T-helper 2 cell (primary cell): ENCODE measurements around the gene GRIK1.

Experiments used
- DNase-seq, 5 experiments: peaks; one replicate each; pipeline versions ENCODE4 v3.0.0 to v3.0.0-alpha.2; 2012 to 2022

Gene GRIK1

DNA sequence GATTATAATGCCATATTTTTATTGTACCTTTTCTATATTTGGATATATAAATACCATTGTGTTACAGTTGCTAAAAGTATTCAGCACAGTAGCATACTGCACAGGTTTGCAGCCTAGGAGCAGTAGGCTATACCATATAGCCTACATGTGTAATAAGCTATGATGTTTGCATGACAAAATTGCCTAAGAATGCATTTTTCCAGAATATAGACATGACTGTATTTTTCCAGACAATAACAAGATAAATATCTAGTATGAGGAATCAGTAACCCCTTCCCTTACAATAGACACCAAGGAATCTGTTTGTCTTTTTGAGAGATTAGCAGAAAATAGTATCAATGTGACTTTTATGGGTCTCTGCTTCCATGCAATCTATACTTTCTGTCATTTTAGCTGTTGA, 228.6 kb downstream of the GRIK1 start:
- no peak for DNase-seq

DNA sequence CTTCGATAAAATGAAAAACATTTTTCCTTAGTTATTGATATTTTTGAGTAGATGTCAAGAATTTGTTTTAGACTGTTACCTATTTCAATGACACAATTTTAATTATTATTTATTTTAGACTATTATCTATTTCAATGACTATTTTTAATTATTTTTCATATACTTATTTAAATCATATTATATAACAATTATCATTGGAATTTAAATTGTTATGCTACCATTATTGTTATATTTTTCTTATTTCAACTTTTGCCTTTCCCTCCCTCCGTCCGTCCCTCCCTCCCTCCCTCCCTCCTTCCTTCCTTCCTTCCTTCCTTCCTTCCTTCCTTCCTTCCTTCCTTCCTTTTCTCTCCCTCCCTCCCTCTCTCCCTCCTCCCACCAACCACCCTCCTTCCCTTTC, 229.3 kb downstream of the GRIK1 start:
- DNase-seq: no peak

DNA sequence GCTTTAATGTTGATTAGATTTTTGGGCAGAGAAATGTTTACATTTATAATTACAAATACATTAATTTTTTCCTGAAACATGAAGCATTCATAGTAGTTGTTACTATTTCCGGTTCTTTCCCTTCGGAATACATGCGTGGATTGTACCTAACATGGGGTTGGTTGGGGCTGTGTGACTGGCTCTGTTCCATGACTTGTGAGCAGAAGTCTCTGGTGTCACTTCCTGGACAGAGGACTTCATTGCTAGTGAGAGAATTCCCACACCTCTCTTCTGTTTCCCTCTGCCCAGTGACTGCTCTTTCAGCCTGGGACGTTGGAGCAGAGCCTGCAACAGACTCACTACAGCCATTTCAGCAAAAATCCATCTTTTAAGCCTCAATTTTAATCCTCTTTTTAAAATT, 231.4 kb downstream of the GRIK1 start:
- DNase-seq: no peak

- DNase-seq: no peak
These were observed 235.1 kb downstream of the GRIK1 start for GRCh38 chr21:29704719-29705118.

DNA sequence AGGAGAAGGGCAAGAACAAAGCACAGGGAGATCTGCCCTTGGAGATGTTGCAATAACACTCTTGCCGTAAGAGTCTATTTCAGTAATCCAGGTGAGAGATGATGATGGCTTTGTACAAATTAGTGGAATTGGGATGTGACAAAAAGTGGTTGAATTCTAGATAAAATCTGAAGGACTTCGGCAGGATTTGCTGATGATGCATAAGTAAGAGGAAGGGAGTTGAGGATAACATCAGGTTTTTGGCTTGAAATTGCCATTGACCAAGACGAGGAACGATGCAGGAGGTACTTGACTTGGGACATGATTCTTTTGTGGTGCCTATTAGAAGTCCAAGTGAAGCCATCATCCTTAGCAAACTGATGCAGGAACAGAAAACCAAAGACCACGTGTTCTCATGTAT, 238.1 kb downstream of the GRIK1 start:
- DNase-seq: no peak

DNA sequence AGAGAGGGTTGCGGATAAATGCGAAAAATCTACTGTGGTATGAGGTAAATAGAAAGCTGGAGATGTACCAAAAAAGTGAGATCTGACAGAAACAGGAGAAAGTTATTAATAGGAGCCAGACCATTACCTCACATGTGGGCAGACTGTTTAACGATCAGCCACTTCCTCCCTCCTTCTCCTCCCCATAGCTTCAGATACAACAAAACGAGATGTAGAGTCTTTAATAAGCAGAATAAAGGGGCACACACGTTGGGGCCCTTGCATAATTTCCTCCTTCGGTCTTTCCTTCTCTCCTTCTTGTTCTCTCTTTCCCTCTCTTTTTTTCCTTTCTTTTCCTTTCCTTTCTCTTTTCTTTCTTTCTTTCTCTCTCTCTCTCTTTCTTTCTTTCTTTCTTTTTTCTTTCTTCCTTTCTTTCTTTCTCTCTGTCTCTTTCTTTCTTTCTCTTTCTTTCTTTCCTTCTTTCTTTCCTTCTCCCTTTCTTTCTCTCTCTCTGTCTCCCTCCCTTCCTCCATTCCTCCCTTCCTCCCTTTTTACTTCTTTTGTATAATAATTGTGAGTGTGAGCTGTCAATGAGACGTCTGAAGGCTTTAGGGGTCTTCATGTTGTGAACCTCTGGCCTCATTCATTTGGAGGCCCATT, 242.1 kb downstream of the GRIK1 start:
- no peak for DNase-seq

GRCh38 chr21:29696937-29697336, 242.9 kb downstream of the GRIK1 start:
- DNase-seq: no peak

- no peak for DNase-seq
These were observed 247.9 kb downstream of the GRIK1 start for GRCh38 chr21:29691616-29692491.

DNA sequence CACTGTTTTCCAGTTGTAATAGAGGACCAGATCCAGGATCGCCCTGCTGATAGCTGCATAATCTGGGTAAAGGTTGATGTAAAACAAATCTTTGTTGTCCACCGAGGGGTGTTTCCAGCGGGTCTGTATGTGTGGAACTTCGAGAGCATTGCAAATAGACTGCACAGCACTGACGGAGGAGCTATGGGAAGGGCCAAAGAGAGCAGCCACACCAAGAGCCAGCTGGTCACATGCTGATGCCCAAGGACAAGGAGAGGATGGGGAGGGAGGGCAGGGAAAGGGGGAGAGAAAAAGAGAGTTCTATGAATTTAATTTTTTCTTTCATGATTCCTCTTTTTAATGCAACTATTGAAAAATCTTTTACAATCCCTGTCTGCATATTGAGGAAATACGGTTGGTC, 250.0 kb downstream of the GRIK1 start:
- DNase-seq: no peak

GRCh38 chr21:29684106-29684505, 255.7 kb downstream of the GRIK1 start:
- no peak for DNase-seq

DNA sequence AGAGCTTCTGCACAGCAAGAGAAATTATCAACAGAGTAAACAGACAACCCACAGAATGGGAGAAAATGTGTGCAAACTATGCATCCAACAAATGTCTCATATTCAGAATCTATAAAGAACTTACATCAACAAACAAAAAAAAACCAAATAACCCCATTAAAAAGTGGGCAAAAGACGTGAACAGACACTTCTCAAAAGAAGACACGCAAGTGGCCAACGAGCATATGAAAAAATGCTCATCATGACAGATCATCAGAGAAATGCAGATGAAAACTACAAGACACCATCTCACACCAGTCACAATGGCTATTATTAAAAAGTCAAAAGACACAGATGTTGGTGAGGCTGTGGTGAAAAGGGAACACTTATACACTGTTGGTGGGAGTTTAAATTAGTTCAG, 257.0 kb downstream of the GRIK1 start:
- DNase-seq: no peak

DNA sequence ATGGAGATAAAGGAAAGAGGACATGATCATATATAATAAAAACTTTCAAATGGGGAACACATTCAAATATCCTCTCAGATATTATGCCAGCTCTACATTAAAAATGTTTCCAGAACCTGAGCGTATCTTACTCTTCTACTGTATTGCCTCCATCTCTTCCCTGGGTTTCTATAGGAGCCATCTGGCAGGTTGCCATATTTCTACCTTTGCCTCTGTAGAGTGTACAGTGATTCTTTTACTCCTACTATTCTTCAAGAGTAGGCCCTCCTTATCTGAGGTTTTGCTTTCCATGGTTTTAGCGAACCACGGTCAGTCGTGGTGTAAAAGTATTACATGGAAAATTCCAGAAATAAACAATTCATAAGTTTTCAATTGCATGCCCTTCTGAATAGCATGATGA, 259.5 kb downstream of the GRIK1 start:
- DNase-seq: no peak

- no peak for DNase-seq
These were observed 261.2 kb downstream of the GRIK1 start for GRCh38 chr21:29678626-29679025.

DNA sequence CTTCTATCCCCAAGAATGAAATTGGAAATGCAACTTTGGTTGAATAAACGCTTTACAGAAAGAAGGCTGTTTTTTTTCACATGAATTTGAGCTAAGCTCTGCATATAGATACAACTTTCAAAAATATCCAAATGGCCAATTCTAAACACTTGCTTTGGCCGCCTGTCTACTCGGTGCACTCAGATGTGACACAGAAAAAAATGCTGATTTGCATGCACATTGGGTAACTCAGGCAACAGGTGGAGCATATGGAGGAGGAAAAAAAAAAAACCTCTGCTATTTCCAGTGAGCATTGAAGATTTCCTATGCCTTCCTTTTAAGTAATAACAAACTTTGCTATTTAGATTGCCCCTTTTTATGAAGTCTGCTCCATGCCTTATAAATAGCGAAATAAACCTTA, 262.5 kb downstream of the GRIK1 start:
- no peak for DNase-seq

DNA sequence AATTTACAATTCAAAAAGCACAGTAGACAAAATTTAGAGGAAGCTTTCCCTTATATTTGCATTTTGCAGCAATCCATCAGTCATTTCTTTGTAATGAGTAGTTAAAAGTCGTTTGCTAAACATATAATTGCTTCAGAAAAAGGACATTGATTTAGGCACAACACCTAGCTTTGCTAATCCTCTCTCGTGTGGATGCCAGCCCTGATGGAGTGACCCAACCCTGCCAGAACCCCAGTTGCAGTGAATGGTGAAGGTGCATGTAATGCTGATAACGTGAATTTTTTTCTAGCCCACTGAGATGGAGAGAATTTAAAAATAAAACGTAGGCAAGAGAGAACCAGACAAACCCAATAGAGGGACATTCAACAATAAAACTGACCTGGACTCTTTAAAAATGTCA, 263.4 kb downstream of the GRIK1 start:
- no peak for DNase-seq

DNA sequence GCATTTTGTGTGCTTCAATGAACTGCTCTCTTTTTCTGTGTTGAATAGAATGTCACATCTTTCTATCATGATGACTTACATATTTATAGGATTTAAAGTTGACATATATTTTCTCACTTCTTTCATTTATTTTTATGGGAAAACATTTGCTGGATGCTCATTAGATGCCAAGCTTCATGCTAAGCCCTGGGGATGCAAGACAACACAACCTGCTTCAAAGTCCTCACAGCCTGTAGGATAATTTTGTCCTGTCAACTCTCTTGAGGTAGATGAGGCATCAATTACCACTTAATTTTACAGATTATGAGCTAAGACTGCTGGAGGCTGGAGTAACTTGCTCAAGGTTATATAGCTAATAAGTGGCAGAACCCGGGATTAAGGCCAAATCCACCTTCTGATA, 264.3 kb downstream of the GRIK1 start:
- no peak for DNase-seq

GRCh38 chr21:29674343-29674742, 265.5 kb downstream of the GRIK1 start:
- DNase-seq: no peak

DNA sequence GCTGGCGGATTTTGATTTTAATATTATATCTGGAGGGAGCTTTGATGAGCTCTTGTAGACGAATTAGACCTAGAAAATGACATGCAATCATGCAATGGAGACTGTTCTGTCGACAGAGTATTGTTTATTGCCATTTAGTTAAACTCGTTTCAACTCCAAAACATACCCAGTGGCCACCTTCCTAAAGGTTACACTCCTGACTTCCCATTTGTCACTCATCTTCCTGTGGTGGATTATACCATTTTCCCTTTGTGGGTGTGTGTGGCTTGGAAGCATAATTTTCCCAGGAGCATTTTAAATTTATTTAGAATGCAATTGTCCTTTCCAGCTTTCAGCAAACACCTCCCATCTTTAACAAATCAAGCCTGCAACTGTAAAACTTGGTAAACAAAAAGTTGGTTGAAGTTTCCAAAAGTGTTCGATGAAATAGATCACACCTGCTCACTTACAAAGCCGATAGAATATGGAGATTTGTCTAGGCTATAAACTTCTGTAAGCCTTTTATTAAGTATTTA, 266.6 kb downstream of the GRIK1 start:
- no peak for DNase-seq

DNA sequence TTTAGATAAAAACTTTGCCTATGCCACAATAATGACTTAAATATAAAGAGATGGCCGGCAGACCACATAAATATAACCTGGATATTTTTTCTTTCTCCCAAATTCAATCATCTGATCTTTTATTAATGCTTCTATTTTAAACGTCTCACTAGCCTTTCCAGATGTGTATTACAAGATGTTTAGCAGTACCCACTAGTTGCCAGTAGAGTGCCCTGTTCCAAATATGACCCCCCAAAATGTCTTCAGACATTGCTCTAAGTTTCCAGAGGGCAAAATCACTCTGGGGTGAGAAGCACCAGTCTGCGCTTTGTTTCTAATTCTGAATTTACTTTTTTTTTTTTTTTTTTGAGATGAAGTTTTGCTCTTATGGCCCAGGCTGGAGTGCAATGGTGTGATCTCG, 268.1 kb downstream of the GRIK1 start:
- no peak for DNase-seq

- DNase-seq: no peak
These were observed 269.6 kb downstream of the GRIK1 start for GRCh38 chr21:29670228-29670627.

- no peak for DNase-seq
These were observed 270.4 kb downstream of the GRIK1 start for GRCh38 chr21:29669416-29669815.

DNA sequence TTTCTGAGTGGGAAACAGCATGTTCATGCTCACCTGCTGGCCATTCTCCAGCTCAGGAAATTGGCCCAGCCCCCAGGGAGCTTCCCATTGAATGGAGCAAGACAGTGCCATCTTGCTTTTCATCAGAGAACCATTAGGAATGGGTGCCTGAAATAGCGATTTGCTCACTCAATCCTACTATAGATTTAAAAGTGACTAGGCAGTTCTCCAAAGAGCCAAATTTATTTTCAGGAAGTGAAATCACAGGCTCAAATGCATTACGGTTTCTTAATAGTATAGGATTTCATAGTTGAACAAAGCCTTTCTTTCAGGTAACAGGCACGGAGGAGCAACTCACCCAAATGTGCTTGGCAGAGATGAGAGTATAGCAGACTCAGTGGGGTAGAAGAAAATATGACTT, 272.1 kb downstream of the GRIK1 start:
- no peak for DNase-seq

GRCh38 chr21:29664615-29665014, 275.2 kb downstream of the GRIK1 start:
- DNase-seq: no peak
